GM18507 (cell line): ENCODE measurements around the gene RBFOX1.

Experiments used
- DNase-seq: peaks from one replicate; pipeline ENCODE4 v3.0.0; 2011; ENCODE audit warnings: low read depth; ENCODE audit not compliant: insufficient read length; ENCODE audit errors: extremely low spot score
- FAIRE-seq: peaks from 2 replicates; lab custom pipeline; 2011; peaks lifted over from hg19 to GRCh38; lab: Jason Lieb, UNC

RBFOX1 gene

GRCh38 chr16:7399296-7399695 is 66.7 kb downstream of the RBFOX1 start:
- FAIRE-seq, result no peak
- no peak for DNase-seq

- DNase-seq (no peak), FAIRE-seq (no peak)
Observed at GRCh38 chr16:7400117-7400890, 67.7 kb downstream of the RBFOX1 start.

- FAIRE-seq (no peak), DNase-seq (no peak)
Observed at GRCh38 chr16:7404217-7404616, 71.6 kb downstream of the RBFOX1 start.

GRCh38 chr16:7405166-7405565 is 72.5 kb downstream of the RBFOX1 start:
- DNase-seq (no peak), FAIRE-seq (no peak)

- no peak for DNase-seq
- no peak for FAIRE-seq
Observed at GRCh38 chr16:7408700-7409365, 76.2 kb downstream of the RBFOX1 start.

- no peak for FAIRE-seq
- DNase-seq, result no peak
Observed at GRCh38 chr16:7419441-7419840, 86.8 kb downstream of the RBFOX1 start.

GRCh38 chr16:7420079-7420478 is 87.4 kb downstream of the RBFOX1 start:
- DNase-seq, result no peak
- FAIRE-seq, result no peak

GRCh38 chr16:7420843-7421242 is 88.2 kb downstream of the RBFOX1 start:
- no peak for FAIRE-seq
- no peak for DNase-seq

GRCh38 chr16:7421578-7421977 is 88.9 kb downstream of the RBFOX1 start:
- DNase-seq (no peak), FAIRE-seq (no peak)

- no peak for DNase-seq
- no peak for FAIRE-seq
Observed at GRCh38 chr16:7422036-7422888, 89.6 kb downstream of the RBFOX1 start.

- FAIRE-seq (no peak), DNase-seq (no peak)
Observed at GRCh38 chr16:7423434-7424044, 90.9 kb downstream of the RBFOX1 start.

- DNase-seq (no peak), FAIRE-seq (no peak)
Observed at GRCh38 chr16:7426161-7426560, 93.5 kb downstream of the RBFOX1 start.

- no peak for FAIRE-seq
- no peak for DNase-seq
Observed at GRCh38 chr16:7431723-7432122, 99.1 kb downstream of the RBFOX1 start.

GRCh38 chr16:7436306-7436705 is 103.7 kb downstream of the RBFOX1 start:
- FAIRE-seq (no peak), DNase-seq (no peak)

- DNase-seq (no peak), FAIRE-seq (no peak)
Observed at GRCh38 chr16:7437135-7437804, 104.6 kb downstream of the RBFOX1 start.

GRCh38 chr16:7437843-7438242 is 105.2 kb downstream of the RBFOX1 start:
- FAIRE-seq, result no peak
- DNase-seq, result no peak

- FAIRE-seq (no peak), DNase-seq (no peak)
Observed at GRCh38 chr16:7438601-7439000, 106.0 kb downstream of the RBFOX1 start.

- FAIRE-seq (no peak), DNase-seq (no peak)
Observed at GRCh38 chr16:7439518-7439917, 106.9 kb downstream of the RBFOX1 start.

- FAIRE-seq, result no peak
- DNase-seq, result no peak
Observed at GRCh38 chr16:7440886-7441400, 108.3 kb downstream of the RBFOX1 start.
